ENCODE data around the gene SH2D7. TPM values are rescaled to one million over a fixed set of nuclear protein-coding genes. Genes with fewer than 3 reads are reported as not detected.

The SH2D7 gene
- total RNA-seq, 2 donors from 2014 or later: not detected

DNA sequence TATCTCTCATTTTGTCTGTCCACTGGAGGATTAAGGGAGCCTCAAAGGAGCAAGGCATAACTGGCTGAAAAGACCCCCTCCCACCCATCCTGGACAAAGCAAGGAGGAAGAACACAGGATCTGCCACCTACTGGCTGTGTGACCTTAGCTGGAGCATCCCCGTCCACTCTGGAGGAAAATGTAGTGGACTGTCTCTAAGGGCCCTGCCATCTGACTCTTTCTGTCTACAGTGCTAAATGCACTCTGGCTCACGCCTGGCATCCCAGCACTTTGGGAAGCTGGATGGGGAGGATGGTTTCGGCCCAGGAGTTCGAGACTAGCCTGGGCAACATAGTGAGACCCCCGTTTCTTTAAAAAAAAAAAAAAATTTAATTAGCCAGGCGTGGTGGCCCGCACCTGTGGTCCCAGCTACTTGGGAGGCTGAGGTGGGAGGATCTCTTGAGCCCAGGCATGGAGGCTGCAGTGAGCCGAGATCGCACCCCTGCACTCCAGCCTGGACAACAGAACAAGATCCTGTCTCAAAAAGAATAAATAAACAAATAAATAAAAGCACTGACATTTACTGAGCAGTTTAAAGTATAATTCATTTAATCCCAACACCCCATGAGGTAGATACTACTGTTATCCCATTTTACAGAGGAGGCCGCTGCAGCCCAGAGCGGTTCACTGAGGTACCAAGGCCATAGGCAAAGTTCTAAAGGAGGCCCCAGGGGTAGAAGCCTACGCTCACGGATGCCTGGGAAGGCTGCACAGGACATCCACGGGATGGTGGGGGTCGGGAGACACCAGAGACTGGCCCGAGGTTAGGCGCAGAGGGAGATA, 15.9 kb upstream of the SH2D7 start:
- H3K27me3 Mint-ChIP-seq (ENCODE audit: low read depth): no peaks in the 10 kb centered on the region
- peak overlapping the region; percentile 87 to 96 for H3K4me3 Mint-ChIP-seq
- H3K36me3 Mint-ChIP-seq (ENCODE audit: insufficient read depth in 2 of 2): peaks cover 7 to 8% of the 10 kb centered on the region in 2 donors
- ATAC-seq (replicated peaks in 1 of 2) (peak; percentile 10 to 18), DNase-seq (no peak)
- H3K4me1 Mint-ChIP-seq (ENCODE audit: low read depth): peaks cover 14% of the 10 kb centered on the region
- no peaks in the 10 kb centered on the region for H3K9me3 Mint-ChIP-seq
- peak overlapping the region; percentile 90 for H3K27ac Mint-ChIP-seq

- H3K36me3 Mint-ChIP-seq (ENCODE audit: insufficient read depth in 2 of 2): peaks cover 7 to 8% of the 10 kb centered on the region in 2 donors
- peak; percentile 87 to 92 for ATAC-seq (replicated peaks in 1 of 2)
- H3K4me1 Mint-ChIP-seq (ENCODE audit: low read depth): peaks cover 19% of the 10 kb centered on the region
Observed at GRCh38 chr15:78077053-78077870, 15.1 kb upstream of the SH2D7 start, which contains the start of gene TBC1D2B. Gene TBC1D2B (minus strand): TSS chr15:78077711. CDS start chr15:78077652, 59 bp downstream.

GRCh38 chr15:78077871-78078210, 14.5 kb upstream of the SH2D7 start:
- H3K9me3 Mint-ChIP-seq: no peaks in the 10 kb centered on the region
- peaks cover 25% of the 10 kb centered on the region for H3K4me1 Mint-ChIP-seq (ENCODE audit: low read depth)
- DNase-seq (no peak), ATAC-seq (replicated peaks in 1 of 2) (no peak)
- peak overlapping the region; percentile 76 to 91 for H3K4me3 Mint-ChIP-seq
- peaks cover 7 to 8% of the 10 kb centered on the region in 2 donors for H3K36me3 Mint-ChIP-seq (ENCODE audit: insufficient read depth in 2 of 2)
- H3K27me3 Mint-ChIP-seq (ENCODE audit: low read depth): no peaks in the 10 kb centered on the region
- peak overlapping the region; percentile 96 for H3K27ac Mint-ChIP-seq

More at GRCh38 chr15:78077053-78077870, 15.1 kb upstream of the SH2D7 start, which contains the start of gene TBC1D2B:
- peak within 1 kb of the TSS; percentile 96 for H3K27ac Mint-ChIP-seq
- H3K9me3 Mint-ChIP-seq: no peaks in the 10 kb centered on the region
- DNase-seq: peak; percentile 77 to 80
- no peaks in the 10 kb centered on the region for H3K27me3 Mint-ChIP-seq (ENCODE audit: low read depth)
- H3K4me3 Mint-ChIP-seq: peak within 1 kb of the TSS; percentile 91 to 96

DNA sequence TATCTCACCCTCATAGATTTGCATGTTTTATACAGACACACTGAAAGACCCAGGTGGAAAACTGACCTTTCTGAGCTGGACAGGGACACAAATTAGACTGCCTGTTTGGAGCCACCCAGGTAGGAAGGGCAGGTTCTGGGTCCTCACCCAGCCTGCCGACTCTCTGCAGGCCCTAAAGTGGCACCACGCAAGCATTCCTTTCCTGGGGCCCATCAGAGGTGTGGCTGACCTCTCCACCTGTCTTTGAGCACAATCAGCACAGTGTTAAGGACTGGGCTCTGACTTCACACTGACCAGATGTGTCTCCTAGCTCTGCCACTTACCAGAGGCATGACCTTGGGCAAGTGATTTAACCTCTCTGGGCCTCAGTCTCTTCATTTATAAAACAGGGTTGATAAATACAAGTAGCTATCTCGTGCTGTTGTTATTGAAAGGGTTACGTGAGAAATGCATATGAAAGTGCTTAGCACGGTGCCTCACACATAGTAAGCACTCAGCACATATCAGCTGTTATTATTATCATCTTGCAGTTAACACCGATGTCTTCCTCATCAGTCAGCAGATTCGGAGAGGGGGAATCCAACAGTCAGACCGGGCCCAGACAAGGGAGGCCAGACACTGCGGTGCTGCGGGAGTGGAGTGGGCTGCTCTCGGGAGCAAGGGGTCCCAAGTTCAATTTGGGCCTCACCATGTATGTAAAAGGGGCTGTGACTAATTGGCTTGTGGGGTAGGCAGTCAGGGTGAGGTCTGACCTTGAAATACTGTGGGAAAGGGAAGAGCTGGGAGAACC, 12.9 kb upstream of the SH2D7 start:
- no peak for ATAC-seq (replicated peaks in 1 of 2)
- H3K4me3 Mint-ChIP-seq: no peak overlapping the region
- H3K27me3 Mint-ChIP-seq (ENCODE audit: low read depth): no peaks in the 10 kb centered on the region
- H3K36me3 Mint-ChIP-seq (ENCODE audit: insufficient read depth in 2 of 2): peaks cover 5 to 8% of the 10 kb centered on the region in 2 donors
- no peak for DNase-seq
- H3K9me3 Mint-ChIP-seq: no peaks in the 10 kb centered on the region
- no peak overlapping the region for H3K27ac Mint-ChIP-seq
- H3K4me1 Mint-ChIP-seq (ENCODE audit: low read depth): peaks cover 29% of the 10 kb centered on the region

DNA sequence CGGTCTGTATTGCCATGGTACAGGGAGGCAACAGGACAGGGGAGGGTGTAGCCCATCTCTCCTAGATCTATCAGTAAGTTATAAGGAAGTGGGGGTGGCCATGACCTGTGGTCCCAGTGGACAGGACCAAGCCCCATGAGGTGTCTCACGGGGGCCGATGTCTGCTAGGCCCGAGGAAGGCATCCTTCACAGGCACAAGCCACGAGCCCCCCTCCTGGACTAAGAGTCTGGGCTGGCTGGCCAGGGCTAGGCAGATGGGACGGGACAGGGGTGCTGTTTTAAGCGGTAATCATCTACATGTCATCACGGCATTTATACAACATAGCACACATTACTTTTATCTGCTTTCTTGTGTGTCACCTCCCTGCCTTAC, 12.3 kb upstream of the SH2D7 start:
- no peak for DNase-seq
- Mint-ChIP-seq H3K9me3 (no peaks in the 10 kb centered on the region), H3K27me3 (ENCODE audit: low read depth) (no peaks in the 10 kb centered on the region), H3K4me1 (ENCODE audit: low read depth) (peaks cover 29% of the 10 kb centered on the region), H3K36me3 (ENCODE audit: insufficient read depth in 2 of 2) (peaks cover 5% of the 10 kb centered on the region in 2 donors), H3K4me3 (no peak overlapping the region), H3K27ac (no peak overlapping the region)
- ATAC-seq (replicated peaks in 1 of 2): no peak

DNA sequence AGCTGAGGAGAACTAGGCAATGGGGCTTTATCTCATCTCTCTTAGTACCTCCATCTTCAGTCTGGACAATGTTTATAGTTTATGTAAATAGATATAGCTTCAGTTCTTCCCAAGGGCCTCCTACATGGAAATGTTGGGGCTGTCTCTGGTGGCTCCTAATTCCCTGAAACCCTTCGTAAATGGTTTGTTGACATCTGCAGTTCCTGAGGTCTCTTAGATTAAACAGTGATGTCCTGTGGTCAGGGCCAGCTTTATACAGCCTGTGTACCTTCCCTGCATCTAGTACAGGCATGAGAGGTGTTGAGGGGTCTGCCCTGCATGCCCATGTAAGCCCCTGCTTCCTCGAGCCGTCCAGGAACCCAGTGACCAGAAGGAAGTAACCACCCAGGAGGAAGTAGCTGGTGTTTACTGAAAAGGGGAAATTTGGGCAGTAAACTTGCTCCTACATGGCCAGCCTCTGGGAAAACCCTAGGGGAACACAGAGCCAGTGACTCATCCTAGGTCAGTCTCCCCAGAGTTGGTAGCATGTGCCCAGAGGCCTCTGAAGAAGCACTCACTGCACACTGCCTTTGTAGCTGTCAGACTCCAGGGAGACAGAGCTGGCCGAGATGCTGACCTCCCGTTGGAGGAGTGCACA, 10.1 kb upstream of the SH2D7 start:
- peak; percentile 36 to 51 for ATAC-seq (replicated peaks in 1 of 2)
- DNase-seq: peak in 1 of 2 donors; percentile 26
- H3K27ac Mint-ChIP-seq: peak overlapping the region; percentile 24
- H3K27me3 Mint-ChIP-seq (ENCODE audit: low read depth): no peaks in the 10 kb centered on the region
- peak overlapping the region in 1 of 2 donors; percentile 42 for H3K4me3 Mint-ChIP-seq
- H3K9me3 Mint-ChIP-seq: no peaks in the 10 kb centered on the region
- H3K4me1 Mint-ChIP-seq (ENCODE audit: low read depth): peaks cover 24% of the 10 kb centered on the region
- no peaks in the 10 kb centered on the region for H3K36me3 Mint-ChIP-seq (ENCODE audit: insufficient read depth in 2 of 2)

DNA sequence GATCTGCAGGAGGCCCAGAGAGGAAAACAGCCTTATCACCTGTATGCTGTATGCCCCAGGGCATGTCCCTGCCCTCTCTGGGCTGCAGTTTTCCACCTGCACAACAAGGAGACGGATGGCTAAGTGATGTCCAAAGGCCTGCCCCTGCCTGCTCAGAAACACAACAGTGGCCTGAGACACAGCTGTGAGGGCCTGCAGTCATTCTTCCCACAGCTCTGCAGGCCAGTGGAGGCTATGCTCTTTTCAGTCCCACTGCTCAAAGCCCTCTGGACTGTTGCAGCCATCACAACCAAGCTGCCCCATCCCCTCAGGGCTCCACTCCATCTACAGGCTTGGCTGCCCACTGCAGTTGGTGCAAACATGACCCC, 9.6 kb upstream of the SH2D7 start:
- Mint-ChIP-seq H3K9me3 (no peaks in the 10 kb centered on the region), H3K4me3 (peak overlapping the region in 1 of 2 donors; percentile 42), H3K27me3 (ENCODE audit: low read depth) (no peaks in the 10 kb centered on the region), H3K27ac (no peak overlapping the region), H3K36me3 (ENCODE audit: insufficient read depth in 2 of 2) (no peaks in the 10 kb centered on the region), H3K4me1 (ENCODE audit: low read depth) (peaks cover 24% of the 10 kb centered on the region)
- ATAC-seq (replicated peaks in 1 of 2) (peak in 1 of 2 donors; percentile 9), DNase-seq (no peak)

GRCh38 chr15:78083186-78083585, 9.2 kb upstream of the SH2D7 start:
- no peaks in the 10 kb centered on the region for H3K36me3 Mint-ChIP-seq (ENCODE audit: insufficient read depth in 2 of 2)
- DNase-seq (no peak), ATAC-seq (replicated peaks in 1 of 2) (no peak)
- no peak overlapping the region for H3K4me3 Mint-ChIP-seq
- no peaks in the 10 kb centered on the region for H3K27me3 Mint-ChIP-seq (ENCODE audit: low read depth)
- H3K27ac Mint-ChIP-seq: no peak overlapping the region
- H3K9me3 Mint-ChIP-seq: no peaks in the 10 kb centered on the region
- peaks cover 24% of the 10 kb centered on the region for H3K4me1 Mint-ChIP-seq (ENCODE audit: low read depth)

GRCh38 chr15:78083687-78084448, 8.5 kb upstream of the SH2D7 start:
- Mint-ChIP-seq H3K27me3 (ENCODE audit: low read depth) (no peaks in the 10 kb centered on the region), H3K9me3 (no peaks in the 10 kb centered on the region), H3K4me1 (ENCODE audit: low read depth) (peaks cover 28% of the 10 kb centered on the region), H3K27ac (no peak overlapping the region), H3K4me3 (no peak overlapping the region), H3K36me3 (ENCODE audit: insufficient read depth in 2 of 2) (no peaks in the 10 kb centered on the region)
- no peak for DNase-seq
- ATAC-seq (replicated peaks in 1 of 2): no peak

DNA sequence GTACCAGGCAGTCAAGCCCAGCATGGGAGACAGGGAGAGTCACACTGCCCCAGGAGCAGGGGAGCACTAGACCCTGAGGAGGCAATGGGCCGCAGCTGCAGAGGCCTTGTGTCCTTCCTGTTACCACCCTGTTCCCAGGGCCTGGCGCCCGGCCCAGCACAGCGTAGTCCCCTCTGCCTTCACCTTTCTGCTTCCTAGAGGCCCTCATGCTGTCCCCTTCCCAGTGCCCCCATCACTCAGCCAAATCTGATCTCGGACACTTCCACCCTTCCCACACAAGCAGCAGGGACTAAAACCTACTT, 8.0 kb upstream of the SH2D7 start:
- H3K27me3 Mint-ChIP-seq (ENCODE audit: low read depth): no peaks in the 10 kb centered on the region
- ATAC-seq (replicated peaks in 1 of 2) (no peak), DNase-seq (no peak)
- H3K27ac Mint-ChIP-seq: no peak overlapping the region
- no peaks in the 10 kb centered on the region for H3K9me3 Mint-ChIP-seq
- no peaks in the 10 kb centered on the region for H3K36me3 Mint-ChIP-seq (ENCODE audit: insufficient read depth in 2 of 2)
- peaks cover 28% of the 10 kb centered on the region for H3K4me1 Mint-ChIP-seq (ENCODE audit: low read depth)
- H3K4me3 Mint-ChIP-seq: no peak overlapping the region

DNA sequence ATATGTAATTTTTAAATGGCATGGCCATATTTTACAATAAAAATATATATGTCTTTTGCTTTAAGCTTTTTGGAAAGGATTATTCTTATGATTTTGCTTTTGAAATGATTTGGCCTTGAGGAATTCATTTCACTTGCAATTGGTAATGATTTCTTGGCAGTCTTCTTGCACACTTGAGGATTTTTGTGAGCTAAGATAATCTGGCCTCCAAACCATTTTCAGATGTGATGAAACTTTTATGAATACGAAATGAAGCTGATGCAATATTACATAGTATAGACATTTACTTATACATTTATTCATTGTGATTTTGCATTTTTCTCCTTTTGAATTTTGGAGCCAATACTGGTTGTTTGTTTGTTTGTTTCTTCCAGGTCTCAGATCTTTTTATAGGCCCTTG, 6.4 kb upstream of the SH2D7 start:
- no peak for ATAC-seq (replicated peaks in 1 of 2)
- no peaks in the 10 kb centered on the region for H3K36me3 Mint-ChIP-seq (ENCODE audit: insufficient read depth in 2 of 2)
- no peak overlapping the region for H3K27ac Mint-ChIP-seq
- H3K4me1 Mint-ChIP-seq (ENCODE audit: low read depth): peaks cover 28% of the 10 kb centered on the region
- no peaks in the 10 kb centered on the region for H3K27me3 Mint-ChIP-seq (ENCODE audit: low read depth)
- H3K9me3 Mint-ChIP-seq: no peaks in the 10 kb centered on the region
- DNase-seq: no peak
- H3K4me3 Mint-ChIP-seq: no peak overlapping the region

Data from activated T-cell treated with anti-CD3 and anti-CD28 coated beads, Interleukin-2, amount 50 U/mL, for 72 hours (primary cell).